CD4-positive, alpha-beta T cell treated with Interleukin-15 for 4 hours (primary cell): Measurements from ENCODE around the gene RNF145.
"Not testable (repeated sequence)": the region's sequence is repeated elsewhere in the genome, so short reads cannot be mapped to it uniquely, and the experiment has no call there.

Experiments used
- DNase-seq: peaks from one replicate; pipeline ENCODE4 v3.0.0-alpha.2; 2020; ENCODE audit warnings: low spot score

The RNF145 gene

DNA sequence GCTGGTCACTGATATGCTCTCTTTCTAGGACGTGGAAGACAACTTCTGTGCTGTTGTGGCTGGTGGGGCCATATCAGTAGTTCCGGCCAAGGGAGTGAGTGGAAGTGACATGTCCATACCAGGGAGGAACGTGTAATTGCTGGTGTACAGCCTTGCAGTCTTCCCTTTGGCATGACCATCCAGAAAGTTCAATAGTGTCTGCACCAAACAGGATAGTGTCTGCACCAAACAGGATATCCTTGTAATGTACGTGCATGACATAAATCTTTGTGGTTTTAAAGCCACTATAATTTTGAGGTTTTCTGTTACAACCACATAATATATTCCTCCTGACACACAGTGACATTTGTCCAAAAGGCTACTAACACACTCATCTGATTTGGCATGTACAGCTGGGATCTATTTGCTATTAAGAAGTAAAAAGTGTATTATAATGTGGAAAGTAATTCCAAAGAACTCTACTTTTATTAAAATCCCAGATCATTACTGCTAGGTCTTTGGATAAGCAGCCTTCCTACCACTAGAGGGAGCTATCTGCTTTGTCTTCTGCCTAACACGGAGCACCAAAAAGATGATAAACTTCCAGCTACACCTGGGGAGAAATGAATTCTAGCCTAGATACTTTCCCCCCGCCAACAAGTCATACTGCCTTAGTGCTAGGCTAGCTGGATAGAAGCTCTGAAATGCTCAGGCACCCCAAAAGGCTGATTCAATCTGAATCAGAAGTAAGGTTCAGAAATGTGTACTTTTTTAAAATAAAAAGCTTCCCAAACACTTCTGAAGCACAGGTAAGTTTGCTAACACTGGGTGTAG lies 52.7 kb downstream of the RNF145 start:
- DNase-seq: peak; percentile 72

DNA sequence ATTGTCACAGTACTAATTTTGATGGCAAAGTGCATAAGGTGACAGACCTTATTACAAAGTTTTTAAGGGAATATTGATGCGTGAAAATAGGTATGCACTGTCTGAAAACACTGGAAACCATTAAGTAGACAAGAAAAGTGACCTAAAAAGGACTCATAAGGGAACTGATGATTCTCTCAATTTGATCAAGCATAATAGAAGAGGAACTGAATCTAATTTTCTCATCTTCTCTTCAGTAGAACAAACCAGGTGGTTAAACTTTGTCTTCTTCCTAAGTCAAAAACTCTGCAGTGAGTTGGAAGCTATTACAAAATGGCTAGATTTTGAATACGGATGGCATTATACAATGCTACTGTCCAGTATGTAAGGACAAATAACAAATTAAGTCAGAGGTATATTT lies 53.4 kb downstream of the RNF145 start:
- DNase-seq: no peak

DNA sequence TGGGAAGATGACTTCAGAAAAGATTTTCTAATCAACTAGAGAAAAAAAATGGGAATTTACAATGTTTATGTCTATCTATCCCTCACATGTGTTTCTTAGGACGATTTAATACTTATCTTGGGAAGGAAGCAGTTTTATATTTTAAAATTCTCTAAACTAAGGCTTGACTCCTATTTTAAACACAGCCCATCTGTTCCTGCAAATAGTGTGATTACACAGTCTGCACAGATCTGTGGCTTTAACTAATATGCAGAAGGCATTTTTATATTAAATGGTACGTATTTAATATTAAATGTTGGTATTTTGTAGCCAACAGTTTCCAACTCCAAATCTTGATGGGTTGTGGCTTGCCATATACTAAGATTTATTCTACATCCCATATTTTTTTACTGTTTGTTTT lies 56.5 kb downstream of the RNF145 start:
- DNase-seq: no peak

DNA sequence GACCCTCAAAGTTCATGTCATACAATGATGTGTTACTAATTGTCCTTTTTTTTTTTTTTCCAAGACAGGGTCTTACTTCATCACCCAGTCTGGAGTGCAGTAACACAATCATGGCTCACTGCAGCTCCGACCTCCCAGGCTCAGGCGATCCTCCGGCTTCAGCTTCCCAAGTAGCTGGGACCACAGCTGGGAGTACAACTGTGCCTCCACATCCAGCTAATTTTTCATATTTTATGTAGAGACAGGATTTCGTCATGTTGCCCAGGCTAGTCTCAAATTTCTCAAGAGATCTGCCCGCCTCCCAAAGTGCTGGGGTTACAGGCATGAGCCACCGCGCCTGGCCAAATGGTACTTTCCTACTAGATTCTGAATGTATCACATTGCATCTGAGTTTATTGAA lies 60.3 kb downstream of the RNF145 start:
- no peak for DNase-seq

DNA sequence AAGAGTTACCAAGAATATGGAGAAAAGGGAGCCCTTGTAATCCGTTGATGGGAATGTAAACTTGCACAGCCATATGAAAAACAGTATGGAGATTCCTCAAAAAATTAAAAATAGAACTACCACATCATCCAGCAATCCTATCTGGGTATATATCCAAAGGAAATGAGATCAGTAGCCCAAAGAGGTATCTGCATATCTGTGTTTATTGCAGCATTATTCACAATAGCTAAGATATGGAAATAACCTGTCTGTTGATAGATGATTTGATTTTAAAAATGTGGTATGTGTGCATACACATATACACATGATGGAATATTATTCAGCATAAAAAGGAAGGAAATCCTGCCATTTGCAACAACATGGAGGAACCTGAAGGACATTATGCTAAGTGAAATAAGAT lies 61.4 kb downstream of the RNF145 start:
- DNase-seq: no peak

DNA sequence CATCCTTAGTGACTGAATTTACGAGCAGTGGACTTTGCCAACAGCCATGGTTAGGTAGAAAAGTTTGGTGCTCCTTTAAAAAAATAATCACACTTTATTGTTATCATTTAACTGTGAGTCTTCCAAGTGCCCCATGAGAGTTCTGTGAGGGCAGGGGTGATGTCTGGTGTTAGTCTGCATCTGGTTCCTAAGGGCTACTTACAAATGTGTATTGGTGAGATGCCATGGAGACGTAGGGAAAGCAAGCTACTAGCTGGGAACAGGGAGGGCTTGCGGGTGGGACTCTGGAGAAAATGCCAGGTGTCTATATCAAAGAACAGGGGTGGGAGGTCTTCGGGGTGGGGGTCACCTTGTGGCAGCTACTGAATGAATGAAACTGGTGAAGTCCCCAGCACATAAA lies 62.5 kb downstream of the RNF145 start:
- no peak for DNase-seq

DNA sequence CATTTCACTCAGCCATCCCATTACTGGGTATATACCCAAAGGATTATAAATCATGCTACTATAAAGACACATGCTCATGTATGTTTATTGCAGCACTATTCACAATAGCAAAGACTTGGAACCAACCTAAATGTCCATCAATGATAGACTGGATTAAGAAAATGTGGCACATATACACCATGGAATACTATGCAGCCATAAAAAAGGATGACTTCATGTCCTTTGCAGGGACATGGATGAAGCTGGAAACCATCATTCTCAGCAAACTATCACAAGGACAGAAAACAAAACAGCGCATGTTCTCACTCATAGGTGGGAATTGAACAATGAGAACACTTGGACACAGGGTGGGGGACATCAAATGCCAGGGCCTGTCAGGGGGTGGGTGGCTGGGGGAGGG lies 64.2 kb downstream of the RNF145 start:
- not testable (repeated sequence) for DNase-seq

DNA sequence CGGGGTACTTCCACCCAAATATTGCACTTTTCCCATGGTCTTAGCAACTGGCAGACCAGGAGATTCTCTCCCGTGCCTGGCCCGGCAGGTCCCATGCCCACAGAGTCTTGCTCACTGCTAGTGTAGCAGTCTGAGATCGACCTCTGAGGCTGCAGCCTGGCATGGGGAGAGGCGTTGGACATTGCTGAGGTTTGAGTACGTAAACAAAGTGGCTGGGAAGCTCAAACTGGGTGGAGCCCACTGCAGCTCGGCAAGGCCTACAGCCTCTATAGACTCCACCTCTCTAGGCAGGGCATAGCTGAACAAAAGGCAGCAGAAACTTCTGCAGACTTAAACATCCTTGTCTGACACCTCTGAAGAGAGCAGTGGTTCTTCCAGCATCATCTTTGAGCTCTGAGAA lies 69.6 kb downstream of the RNF145 start:
- no peak for DNase-seq

DNA sequence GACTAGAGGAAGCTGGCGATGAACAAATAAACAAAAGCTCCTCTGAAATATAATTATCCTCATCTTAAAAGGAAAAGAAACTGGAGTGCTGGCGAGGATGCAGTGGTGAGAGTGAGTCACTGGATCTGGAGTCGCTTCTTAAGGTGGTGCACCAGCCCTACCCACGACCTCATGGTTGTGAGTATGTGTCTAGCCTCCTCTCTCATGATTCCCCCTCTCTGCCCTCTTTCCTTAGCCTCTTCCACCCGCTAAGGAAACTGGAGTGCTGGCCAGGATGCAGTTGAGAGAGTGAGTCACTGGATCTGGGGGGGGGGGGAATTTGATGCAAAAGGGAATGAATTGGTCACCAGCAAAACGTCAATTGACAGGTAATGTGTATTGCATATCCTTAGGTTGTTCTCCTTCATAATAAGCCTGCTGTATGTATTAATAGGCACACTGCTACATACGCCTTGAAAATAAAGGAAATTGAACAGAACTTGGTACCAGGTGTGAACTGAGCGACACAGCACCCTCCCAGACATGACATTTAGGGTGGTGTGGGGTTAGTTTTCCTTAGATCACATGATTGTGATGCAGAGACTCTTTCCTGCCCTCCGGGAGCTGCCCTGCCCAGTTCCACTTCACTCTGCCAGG lies 73.3 kb downstream of the RNF145 start:
- no peak for DNase-seq

DNA sequence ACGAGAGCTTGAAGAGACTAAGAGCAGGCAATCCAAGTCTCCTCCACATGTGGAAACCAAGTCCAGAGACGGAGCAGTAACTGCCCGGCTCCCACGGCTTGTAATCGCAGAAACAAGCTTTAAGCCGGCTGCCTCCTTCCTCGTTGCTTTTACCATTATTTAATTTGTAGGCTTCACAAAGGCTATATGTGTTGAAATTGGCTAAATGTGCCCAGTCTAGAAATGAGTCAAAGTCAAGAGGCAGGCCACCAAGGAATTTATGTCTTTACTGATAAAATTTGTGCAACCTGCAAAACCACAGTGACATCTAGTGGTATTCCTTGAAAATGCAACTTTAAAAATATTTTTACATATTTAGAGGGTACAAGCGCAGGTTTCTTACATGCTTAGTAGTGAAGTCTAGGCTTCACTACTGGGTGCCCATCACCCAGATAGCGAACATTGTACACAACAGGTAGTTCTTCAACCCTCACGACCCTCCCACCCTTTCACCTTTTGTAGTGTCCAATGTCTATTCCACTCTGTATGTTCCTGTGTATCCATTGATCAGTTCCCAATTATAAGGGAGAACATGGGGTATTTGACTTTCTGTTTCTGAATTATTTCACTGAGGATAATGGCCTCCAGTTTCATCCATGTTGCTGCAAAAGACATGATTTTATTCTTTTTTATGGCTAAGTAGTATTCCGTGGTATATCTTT lies 76.2 kb downstream of the RNF145 start:
- DNase-seq: peak; percentile 51

DNA sequence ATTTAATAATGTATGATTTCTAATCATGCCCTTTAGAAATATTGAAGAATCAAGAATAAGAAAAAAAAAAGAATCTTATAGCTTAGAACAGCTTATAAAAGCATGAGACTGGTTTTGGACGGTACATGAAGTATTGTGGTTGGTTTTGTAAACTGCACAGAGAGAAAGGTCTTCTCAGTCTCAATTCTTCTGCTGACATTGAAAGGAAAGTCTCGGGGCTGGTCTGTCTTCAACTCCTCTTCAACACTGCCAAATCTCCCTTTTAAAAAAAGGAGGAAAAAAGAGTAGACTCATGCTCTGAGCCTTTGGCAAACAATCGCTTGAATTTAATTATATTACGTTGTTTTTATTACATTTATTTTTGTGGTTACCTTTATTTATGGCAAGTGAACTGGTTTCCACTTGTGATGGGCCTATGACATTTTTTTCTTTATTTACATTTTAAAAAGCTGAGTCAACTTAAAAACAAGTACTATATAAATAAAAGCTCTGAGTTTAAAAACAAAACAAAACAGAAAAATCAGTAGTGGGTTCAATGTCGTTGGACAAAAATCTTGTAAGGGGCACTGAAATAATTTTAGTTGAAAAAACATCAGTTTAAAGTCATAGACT lies 76.8 kb downstream of the RNF145 start:
- DNase-seq: no peak

DNA sequence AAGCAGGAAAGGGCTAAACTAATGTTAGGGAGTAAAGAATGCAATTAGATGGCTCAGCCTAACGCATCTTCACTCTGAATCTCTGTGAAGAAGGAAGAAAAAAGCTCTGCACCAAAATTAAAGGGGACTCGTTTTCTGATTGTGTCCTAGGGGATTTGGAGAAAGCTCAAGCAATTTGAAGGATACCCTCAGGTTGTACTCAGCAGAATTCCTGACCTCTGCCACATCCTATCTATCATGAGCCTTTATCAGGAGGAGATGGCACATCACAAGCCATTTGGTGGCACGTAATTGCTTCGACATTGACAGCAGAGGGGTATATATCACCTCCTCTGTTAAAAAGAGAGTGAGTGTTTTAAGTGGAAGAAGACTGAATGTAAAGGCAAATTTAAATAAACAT lies 77.4 kb downstream of the RNF145 start:
- DNase-seq: no peak

DNA sequence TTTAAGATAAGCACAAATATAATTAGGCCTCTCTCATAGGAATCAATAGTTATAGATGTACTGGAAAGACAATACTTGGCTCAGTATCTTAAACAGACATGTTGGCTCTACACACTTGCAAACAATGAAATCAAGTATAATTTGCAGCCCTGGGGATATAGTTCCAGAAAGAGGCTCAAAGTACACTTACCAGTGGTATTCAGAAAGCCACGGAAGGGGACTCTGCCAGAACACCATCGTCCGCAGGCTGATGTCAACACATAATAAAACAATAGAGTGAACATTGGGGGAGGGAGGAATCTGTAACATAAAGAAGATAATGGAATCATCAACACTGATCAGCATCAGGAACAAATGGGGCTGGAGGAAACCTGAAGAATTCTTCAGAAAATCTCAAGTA lies 78.5 kb downstream of the RNF145 start:
- DNase-seq: no peak

DNA sequence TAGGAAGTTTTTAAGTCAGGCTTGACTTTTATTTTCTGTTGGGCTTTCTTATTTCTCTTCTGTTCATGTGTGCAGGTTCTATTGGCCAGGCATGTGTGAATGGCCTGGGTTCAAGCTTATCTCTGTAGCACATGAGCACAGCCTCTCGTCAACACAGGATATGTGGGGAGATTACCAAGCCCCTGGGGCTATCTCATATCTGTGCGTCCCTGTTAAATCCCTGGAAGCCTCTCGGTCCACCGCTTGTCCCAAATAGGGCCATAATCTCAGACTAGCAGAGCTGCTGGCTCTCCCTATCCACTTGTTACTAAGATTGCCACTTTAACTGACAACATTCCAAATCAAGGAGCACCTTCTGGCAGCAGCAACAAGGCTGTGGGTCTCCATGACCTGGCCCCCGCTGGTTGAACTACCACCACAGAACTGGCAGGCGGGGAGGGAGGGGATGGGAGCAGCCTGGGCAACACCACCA lies 81.2 kb downstream of the RNF145 start:
- DNase-seq: no peak

DNA sequence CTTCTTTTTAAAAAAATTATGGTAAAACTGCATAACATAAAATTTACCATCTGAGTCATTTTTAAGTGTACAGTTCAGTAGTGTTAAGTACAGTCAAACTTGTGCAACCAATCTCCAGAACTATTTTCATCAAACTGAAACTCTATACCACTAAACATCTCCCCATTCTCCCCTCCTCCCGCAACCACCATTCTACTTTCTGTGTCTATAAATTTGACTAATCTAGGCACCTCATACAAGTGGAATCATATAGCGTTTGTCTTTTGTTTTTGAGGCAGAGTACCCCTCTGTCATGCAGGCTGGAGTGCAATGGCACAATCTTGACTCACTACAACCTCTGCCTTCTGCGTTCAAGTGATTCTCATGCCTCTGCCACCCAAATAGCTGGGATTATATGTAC lies 85.7 kb downstream of the RNF145 start:
- DNase-seq: no peak

DNA sequence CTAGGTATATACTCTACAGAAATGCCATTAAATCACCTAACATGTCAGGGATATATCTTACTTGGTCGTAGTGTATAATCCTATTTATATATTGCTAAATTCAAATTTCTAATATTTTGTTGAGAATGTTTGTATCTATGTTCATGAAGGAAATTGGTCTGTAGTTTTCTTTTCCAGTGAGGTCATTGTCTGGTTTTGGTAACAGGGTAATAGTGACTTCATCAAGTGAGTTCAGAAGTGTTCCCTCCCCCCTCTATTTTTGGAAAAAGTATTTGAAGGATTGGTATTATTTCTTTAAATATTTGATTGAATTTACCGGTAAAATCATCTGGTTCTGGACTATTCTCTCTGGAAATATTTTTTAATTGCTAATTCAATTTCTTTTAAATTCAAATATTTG lies 86.2 kb downstream of the RNF145 start:
- DNase-seq: no peak

DNA sequence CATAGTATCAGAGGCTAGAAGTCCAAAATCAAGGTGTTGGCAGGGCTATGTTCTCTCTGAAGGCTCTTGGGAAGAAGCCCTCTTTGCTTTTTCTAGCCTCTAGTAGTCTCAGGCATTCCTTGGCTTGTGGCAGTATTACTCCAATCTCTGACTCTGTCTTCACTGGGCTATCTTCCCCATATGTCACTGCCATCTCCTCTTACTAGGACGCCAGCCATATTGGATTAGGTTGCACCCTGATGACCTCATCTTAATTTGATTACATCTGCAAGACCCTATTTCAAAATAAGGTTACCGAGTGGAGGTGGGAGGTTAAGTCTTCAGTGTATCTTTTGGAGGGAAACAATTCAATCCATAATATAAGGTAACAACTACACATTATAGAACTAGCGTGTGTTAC lies 88.3 kb downstream of the RNF145 start:
- DNase-seq: no peak

DNA sequence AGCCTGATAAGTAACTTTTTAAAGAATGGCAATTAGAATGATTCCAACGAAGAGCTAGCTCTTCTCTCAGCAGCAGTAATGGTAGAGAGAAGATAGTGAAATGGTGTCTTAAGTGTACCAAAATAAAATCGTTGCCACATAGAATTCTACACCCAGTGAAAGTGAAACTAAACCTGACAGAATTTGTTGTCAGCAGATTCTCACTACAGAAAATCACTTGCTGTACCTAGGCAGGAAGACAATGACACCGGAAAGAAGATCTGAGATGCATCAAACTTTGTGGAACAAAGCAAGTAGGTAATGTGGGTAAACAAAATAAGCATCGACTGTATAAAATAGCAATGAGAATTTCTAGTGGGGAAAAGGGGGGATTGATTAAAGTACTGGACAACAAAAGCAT lies 88.9 kb downstream of the RNF145 start:
- DNase-seq: peak; percentile 41

DNA sequence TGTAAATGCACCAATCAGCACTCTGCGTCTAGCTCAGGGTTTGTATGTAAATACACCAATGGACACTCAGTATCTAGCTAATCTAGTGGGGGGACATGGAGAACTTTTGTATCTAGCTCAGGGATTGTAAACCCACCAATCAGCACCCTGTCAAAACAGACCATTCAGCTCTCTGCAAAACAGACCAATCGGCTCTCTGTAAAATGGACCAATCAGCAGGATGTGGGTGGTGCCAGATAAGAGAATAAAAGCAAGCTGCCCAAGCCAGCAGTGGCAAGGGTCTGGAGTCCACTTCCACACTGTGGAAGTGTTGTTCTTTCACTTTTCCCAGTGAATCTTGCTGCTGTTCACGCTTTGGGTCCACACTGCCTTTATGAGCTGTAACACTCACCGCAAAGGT lies 89.5 kb downstream of the RNF145 start:
- DNase-seq: not testable (repeated sequence)

DNA sequence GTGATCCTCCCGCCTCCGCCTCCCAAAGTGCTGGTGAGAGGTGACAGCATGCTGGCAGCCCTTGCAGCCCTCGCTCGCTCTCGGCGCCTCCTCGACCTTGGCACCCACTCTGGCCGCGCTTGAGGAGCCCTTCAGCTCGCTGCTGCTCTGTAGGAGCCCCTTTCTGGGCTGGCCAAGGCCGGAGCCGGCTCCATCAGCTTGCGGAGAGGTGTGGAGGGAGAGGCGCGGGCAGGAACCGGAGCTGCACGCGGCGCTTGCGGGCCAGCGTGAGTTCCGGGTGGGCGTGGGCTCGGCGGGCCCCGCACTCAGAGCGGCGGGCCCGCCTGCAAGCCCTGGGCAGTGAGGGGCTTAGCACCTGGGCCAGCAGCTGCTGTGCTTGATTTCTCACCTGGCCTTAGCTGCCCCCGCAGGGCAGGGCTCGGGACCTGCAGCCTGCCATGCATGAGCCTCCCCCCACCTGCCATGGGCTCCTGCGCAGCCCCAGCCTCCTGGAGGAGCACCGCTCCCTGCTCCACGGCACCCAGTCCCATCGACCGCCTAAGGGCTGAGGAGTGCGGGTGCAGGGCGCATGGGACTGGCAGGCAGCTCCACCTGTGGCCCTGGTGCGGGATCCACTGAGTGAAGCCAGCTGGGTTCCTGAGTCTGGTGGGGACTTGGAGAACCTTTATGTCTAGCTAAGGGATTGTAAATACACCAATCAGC lies 90.2 kb downstream of the RNF145 start:
- not testable (repeated sequence) for DNase-seq

DNA sequence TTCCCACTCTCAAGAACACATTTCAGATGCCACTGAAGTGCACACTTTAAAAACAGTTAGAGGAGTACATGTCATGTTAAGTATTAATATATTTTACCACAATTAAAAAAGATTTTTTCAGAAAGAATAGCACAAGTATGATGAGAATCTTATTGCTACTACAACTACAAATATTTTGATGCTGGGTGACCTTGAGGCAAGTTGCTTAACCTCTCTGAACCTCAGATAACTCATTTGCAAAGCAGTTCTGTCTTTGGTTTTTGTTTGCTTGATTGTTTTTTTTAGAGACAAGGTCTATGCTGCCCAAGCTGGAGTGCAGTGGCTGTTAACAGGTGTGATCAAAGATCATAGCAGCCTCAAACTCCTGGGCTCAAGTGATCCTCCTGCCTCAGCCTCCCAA lies 95.9 kb downstream of the RNF145 start:
- DNase-seq: no peak

DNA sequence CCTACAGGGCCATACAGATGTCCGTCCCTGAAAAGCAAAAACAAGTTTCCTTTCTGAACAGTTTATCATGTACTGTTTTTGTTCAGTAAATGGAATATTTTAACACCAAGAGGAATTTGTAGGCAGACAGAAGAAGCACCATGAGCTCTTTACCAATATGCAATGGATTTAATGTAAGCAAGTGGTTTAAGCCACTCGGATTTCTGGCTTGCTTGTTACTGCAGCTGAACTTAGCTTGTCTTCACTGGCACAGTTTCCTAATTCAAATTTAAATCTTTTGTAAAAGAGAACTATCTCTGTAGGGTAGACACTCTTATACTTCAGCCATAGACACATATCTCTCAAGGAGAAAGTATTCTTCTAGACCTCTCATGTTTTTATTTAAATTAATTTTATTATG lies 96.9 kb downstream of the RNF145 start:
- no peak for DNase-seq
